Right cardiac atrium (tissue), 5 donors: ENCODE data around the gene CDC37. TPM values are rescaled to one million over a fixed set of nuclear protein-coding genes. Genes with fewer than 3 reads are reported as not detected.
A peak's percentile ranks its signal among the peaks of the same experiment; 100 is the strongest.

Experiments
- ATAC-seq, 2 donors: fragments of 200-7000 bp; cut with Tn5 transposase; one replicate each; pipeline versions ENCODE4 v1.8.0 to v1.9.1; 2020; ENCODE audit warnings: moderate library complexity in 2 of 2, mild to moderate bottlenecking in 1 of 2
- DNase-seq, 3 donors: peaks; one replicate each; pipeline ENCODE4 v3.0.0-alpha.2; 2020
- H3K27ac ChIP-seq: one replicate; pipeline ENCODE4 v1.5.1; 2013; ENCODE audit warnings: mild to moderate bottlenecking, low read length, control low read depth, moderate library complexity
- H3K27me3 ChIP-seq: one replicate; pipeline ENCODE4 v1.6.1; 2013; ENCODE audit not compliant: control insufficient read depth, insufficient read depth
- H3K4me1 ChIP-seq: one replicate; pipeline ENCODE4 v1.6.1; 2013; ENCODE audit warnings: low read length; ENCODE audit not compliant: control insufficient read depth, insufficient read depth
- H3K4me3 ChIP-seq: one replicate; pipeline ENCODE4 v1.5.1; 2013; ENCODE audit warnings: low read length, control low read depth
- H3K9me3 ChIP-seq: one replicate; pipeline ENCODE4 v1.6.1; 2013; ENCODE audit warnings: low read length; ENCODE audit not compliant: control insufficient read depth
- WGBS: extraction: QIAGEN DNeasy Blood & Tissue Kit; methylation state at CpG from one replicate; pipeline ENCODE4 v1.1.7; 2013; 5-methylcytosine and 5-hydroxymethylcytosine counted together
- intact Hi-C, 4 donors: fragments of 100-400 bp; cut with DNase I; formaldehyde crosslinking; loops; one replicate each; pipeline versions ENCODE4 v1.11.0 to v1.14.0; 2022 to 2023
- long read RNA-seq, 4 donors: library from polyadenylated mRNA; unstranded; transcript quantifications; one replicate each; pipeline ENCODE4 v2.0.0, GENCODE V29; 2020 to 2021
- polyA plus RNA-seq: library from polyadenylated mRNA; stranded (reverse); fragments of 200-250 nt; gene quantifications from one replicate; pipeline ENCODE4 v1.2.3, GENCODE V29; 2013
- total RNA-seq, 4 donors: library from RNA; stranded (reverse); fragmentation: NEBNext Ultra II Directional; extraction: Animal tissue kit (Norgen Biotek cat#: 25700); gene quantifications; one replicate each; pipeline ENCODE4 v1.2.1, GENCODE V29; 2021
- donor health status: healthy with polysubstance abuse.
- donor health status: DM: no; HTN: yes; CAD: no.
- donor health status: DM: no; HTN: no; CAD: no.
- donor health status: DM: no; HTN: yes; CAD: no; lungs with severe emphysema.
- donor health status: DM: yes; HTN: yes; CAD: no.

Gene CDC37
- 100 to 1,000 TPM; 131 to 133 (median 132) TPM for total RNA-seq
- polyA plus RNA-seq, result 228 TPM
- long read RNA-seq, donor 1, transcript CDC37-209 (7 exons, 1,377 nt), result minor isoform, 21 of 294 reads
- long read RNA-seq, donor 1, transcript CDC37-201 (8 exons, 1,608 nt), result major isoform, 232 of 294 reads
- long read RNA-seq, donor 1, partial matches to known transcripts, result 26 of 294 reads
- long read RNA-seq, donor 1, other reads (novel, unspliced or antisense), result 15 of 294 reads
- long read RNA-seq, donor 2, transcript CDC37-209 (7 exons, 1,377 nt), result minor isoform, 23 of 217 reads
- long read RNA-seq, donor 2, transcript CDC37-201 (8 exons, 1,608 nt), result major isoform, 159 of 217 reads
- long read RNA-seq, donor 2, partial matches to known transcripts, result 10 of 217 reads
- long read RNA-seq, donor 2, other reads (novel, unspliced or antisense), result 25 of 217 reads
- long read RNA-seq, donor 3, transcript CDC37-209 (7 exons, 1,377 nt), result minor isoform, 155 of 932 reads
- long read RNA-seq, donor 3, transcript CDC37-201 (8 exons, 1,608 nt), result major isoform, 684 of 932 reads
- long read RNA-seq, donor 3, partial matches to known transcripts, result 26 of 932 reads
- long read RNA-seq, donor 3, other reads (novel, unspliced or antisense), result 67 of 932 reads
- long read RNA-seq, donor 4, transcript CDC37-201 (8 exons, 1,608 nt), result major isoform, 141 of 212 reads
- long read RNA-seq, donor 4, transcript CDC37-209 (7 exons, 1,377 nt), result minor isoform, 37 of 212 reads
- long read RNA-seq, donor 4, partial matches to known transcripts, result 10 of 212 reads
- long read RNA-seq, donor 4, other reads (novel, unspliced or antisense), result 24 of 212 reads

- Histone ChIP-seq H3K27ac (peak within 1 kb of the TSS; percentile 76), H3K4me1 (peaks cover 7% of the 10 kb centered on the region), H3K9me3 (no peaks in the 10 kb centered on the region), H3K27me3 (no peaks in the 10 kb centered on the region), H3K4me3 (peak within 1 kb of the TSS; percentile 92)
- intact Hi-C loops, result no loop called here
- WGBS, result under 1% methylated on average over 69 of the region's 69 CpGs
- ATAC-seq (peak; percentile 95 to 96), DNase-seq (peak; percentile 96 to 99 (median 99))
Observed at GRCh38 chr19:10403137-10404021, at the start of gene CDC37. CDC37 (minus strand) TSS chr19:10403542; CDS start chr19:10403479, 63 bp downstream.

GRCh38 chr19:10450853-10451609 is 47.7 kb upstream of the CDC37 start:
- Histone ChIP-seq H3K4me3 (no peak overlapping the region), H3K9me3 (no peaks in the 10 kb centered on the region), H3K4me1 (no peaks in the 10 kb centered on the region), H3K27ac (no peak overlapping the region), H3K27me3 (no peaks in the 10 kb centered on the region)
- ATAC-seq, result peak; percentile 10 to 23
- DNase-seq, result peak in 1 of 3 donors; percentile 59
- intact Hi-C loops, result no loop called here
- WGBS, result 82% methylated on average over 25 of the region's 25 CpGs

- ATAC-seq (no peak), DNase-seq (no peak)
- Histone ChIP-seq H3K4me3 (no peak overlapping the region), H3K9me3 (no peaks in the 10 kb centered on the region), H3K4me1 (no peaks in the 10 kb centered on the region), H3K27me3 (no peaks in the 10 kb centered on the region), H3K27ac (no peak overlapping the region)
- intact Hi-C loops, result no loop called here
- 91% methylated on average over 14 of the region's 14 CpGs for WGBS
Observed at GRCh38 chr19:10450191-10450852, 47.0 kb upstream of the CDC37 start.

GRCh38 chr19:10449037-10449436 is 45.7 kb upstream of the CDC37 start:
- intact Hi-C loops, result no loop called here
- Histone ChIP-seq H3K27ac (no peak overlapping the region), H3K4me1 (no peaks in the 10 kb centered on the region), H3K4me3 (no peak overlapping the region), H3K9me3 (no peaks in the 10 kb centered on the region), H3K27me3 (no peaks in the 10 kb centered on the region)
- DNase-seq (no peak), ATAC-seq (no peak)
- 91% methylated on average over 7 of the region's 7 CpGs for WGBS

- 94% methylated on average over 3 of the region's 3 CpGs for WGBS
- H3K27ac ChIP-seq, result no peak overlapping the region
- no peak overlapping the region for H3K4me3 ChIP-seq
- DNase-seq (no peak), ATAC-seq (no peak)
- intact Hi-C loops, result no loop called here
- no peaks in the 10 kb centered on the region for H3K4me1 ChIP-seq
- no peaks in the 10 kb centered on the region for H3K27me3 ChIP-seq
- no peaks in the 10 kb centered on the region for H3K9me3 ChIP-seq
Observed at GRCh38 chr19:10442698-10443097, 39.4 kb upstream of the CDC37 start.

- ATAC-seq, result no peak
- no peaks in the 10 kb centered on the region for H3K4me1 ChIP-seq
- H3K27me3 ChIP-seq, result no peaks in the 10 kb centered on the region
- DNase-seq, result no peak
- H3K9me3 ChIP-seq, result no peaks in the 10 kb centered on the region
- no peak overlapping the region for H3K4me3 ChIP-seq
- intact Hi-C loops, result no loop called here
- 83% methylated on average over 5 of the region's 5 CpGs for WGBS
- H3K27ac ChIP-seq, result no peak overlapping the region
Observed at GRCh38 chr19:10439588-10439987, 36.2 kb upstream of the CDC37 start.

GRCh38 chr19:10433131-10433536 is 29.8 kb upstream of the CDC37 start:
- no peak for ATAC-seq
- Histone ChIP-seq H3K9me3 (no peaks in the 10 kb centered on the region), H3K27ac (no peak overlapping the region), H3K4me1 (no peaks in the 10 kb centered on the region), H3K27me3 (no peaks in the 10 kb centered on the region), H3K4me3 (no peak overlapping the region)
- DNase-seq, result no peak
- 90% methylated on average over 10 of the region's 10 CpGs for WGBS
- intact Hi-C loops, result no loop called here

GRCh38 chr19:10432736-10433130 is 29.4 kb upstream of the CDC37 start:
- WGBS, result 88% methylated on average over 2 of the region's 2 CpGs
- no peak for ATAC-seq
- DNase-seq, result no peak
- no peak overlapping the region for H3K27ac ChIP-seq
- no peak overlapping the region for H3K4me3 ChIP-seq
- intact Hi-C loops, result no loop called here
- H3K4me1 ChIP-seq, result no peaks in the 10 kb centered on the region
- H3K27me3 ChIP-seq, result no peaks in the 10 kb centered on the region
- no peaks in the 10 kb centered on the region for H3K9me3 ChIP-seq

- Histone ChIP-seq H3K4me1 (no peaks in the 10 kb centered on the region), H3K4me3 (peak overlapping the region; percentile 80), H3K27ac (no peak overlapping the region), H3K9me3 (no peaks in the 10 kb centered on the region), H3K27me3 (no peaks in the 10 kb centered on the region)
- ATAC-seq, result peak; percentile 79
- intact Hi-C loops, result no loop called here
- WGBS, result 2% methylated on average over 64 of the region's 64 CpGs
- DNase-seq, result peak; percentile 71 to 89 (median 89)
Observed at GRCh38 chr19:10431943-10432735, 28.8 kb upstream of the CDC37 start.
